ENCODE results near the gene SVIL.

GRCh38 chr10:29493697-29494096 lies 141.1 kb downstream of the SVIL start:
- TF ChIP-seq CTCF (IDR thresholded peaks at IDR 0.05; ENCODE audit: low read length) (no peak), EZH2 (optimal IDR thresholded peaks at IDR 0.05; ENCODE audit: low read depth, low read length) (no peak), EZH2phosphoT487 (IDR thresholded peaks at IDR 0.05; ENCODE audit: low read length) (no peak)

All from MM.1S (cell line).